ENCODE results near the gene ZBTB11.

Gene ZBTB11

DNA sequence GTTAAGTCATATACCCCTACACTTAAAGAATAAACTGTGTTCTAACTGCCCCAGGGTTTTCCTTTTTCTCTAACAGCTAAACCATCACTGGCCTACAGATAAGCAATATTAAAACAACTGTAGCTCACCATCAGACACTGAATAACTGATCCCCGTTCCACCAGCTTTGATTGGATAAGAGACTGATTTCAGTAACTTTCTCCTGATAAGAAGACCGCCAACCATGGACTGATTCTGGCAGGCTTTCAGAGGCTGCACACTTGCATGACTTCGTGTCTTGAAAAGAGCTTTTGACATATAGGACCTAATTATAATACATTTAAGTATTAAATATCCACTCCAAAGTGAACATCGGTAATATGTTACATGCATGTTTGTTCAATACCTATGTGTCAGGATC, 32.2 kb upstream of the ZBTB11 start:
- no peak for TF ChIP-seq POLR2AphosphoS5 (IDR thresholded peaks at IDR 0.05; ENCODE audit: low read depth, low read length)
- TF ChIP-seq REST (IDR thresholded peaks at IDR 0.05; ENCODE audit: insufficient read depth in 1 of 2, low read depth in 2 of 2, low read length in 2 of 2): no peak
- no peak for TF ChIP-seq SIN3A (IDR thresholded peaks at IDR 0.05; ENCODE audit: borderline replicate concordance, insufficient read depth, low read length)

DNA sequence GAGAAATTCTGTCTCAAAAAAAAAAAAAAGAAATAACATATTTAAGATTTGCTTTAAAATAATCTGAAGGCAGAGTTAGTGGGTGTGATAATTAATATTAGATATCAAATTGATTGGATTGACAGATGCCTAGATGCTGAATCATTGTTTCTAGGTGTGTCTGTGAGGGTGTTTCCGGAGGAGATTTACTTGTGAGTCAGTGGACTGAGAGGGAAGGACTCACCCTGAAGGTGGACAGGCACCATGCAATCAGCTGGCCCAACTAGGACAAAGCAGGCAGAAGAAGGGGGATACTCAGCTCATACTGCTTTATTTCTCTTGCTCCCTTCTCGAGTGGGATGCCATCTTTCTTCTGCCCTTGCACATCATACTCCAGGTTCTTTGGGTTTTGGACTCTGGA, 26.2 kb upstream of the ZBTB11 start:
- TF ChIP-seq POLR2AphosphoS5 (IDR thresholded peaks at IDR 0.05; ENCODE audit: low read depth, low read length) (no peak), SIN3A (IDR thresholded peaks at IDR 0.05; ENCODE audit: borderline replicate concordance, insufficient read depth, low read length) (no peak), FOXP2 (optimal IDR thresholded peaks at IDR 0.05; ENCODE audit: borderline replicate concordance, extremely low read depth, extremely low read length, insufficient read depth) (no peak), REST (IDR thresholded peaks at IDR 0.05; ENCODE audit: insufficient read depth in 1 of 2, low read depth in 2 of 2, low read length in 2 of 2) (no peak), TAF1 (IDR thresholded peaks at IDR 0.05; ENCODE audit: borderline replicate concordance, insufficient read depth, low read length) (no peak)

DNA sequence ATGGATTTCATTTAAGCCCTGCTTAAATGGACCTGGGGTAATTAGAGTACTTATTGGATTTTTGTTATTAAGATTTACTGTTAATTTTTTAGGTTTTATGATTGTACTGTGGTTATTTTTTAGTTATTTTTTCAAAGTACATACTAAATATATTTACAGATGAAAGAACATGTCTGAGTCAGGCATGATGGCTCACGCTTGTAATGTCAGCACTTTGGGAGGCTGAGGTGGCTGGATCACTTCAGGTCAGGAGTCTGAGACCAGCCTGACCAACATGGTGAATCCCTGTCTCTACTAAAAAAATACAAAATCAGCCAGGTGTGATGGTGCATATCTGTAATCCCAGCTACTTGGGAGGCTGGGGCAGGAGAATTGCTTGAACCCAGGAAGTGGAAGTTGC, 25.8 kb upstream of the ZBTB11 start:
- no peak for TF ChIP-seq SIN3A (IDR thresholded peaks at IDR 0.05; ENCODE audit: borderline replicate concordance, insufficient read depth, low read length)
- no peak for TF ChIP-seq FOXP2 (optimal IDR thresholded peaks at IDR 0.05; ENCODE audit: borderline replicate concordance, extremely low read depth, extremely low read length, insufficient read depth)
- no peak for TF ChIP-seq POLR2AphosphoS5 (IDR thresholded peaks at IDR 0.05; ENCODE audit: low read depth, low read length)
- TF ChIP-seq TAF1 (IDR thresholded peaks at IDR 0.05; ENCODE audit: borderline replicate concordance, insufficient read depth, low read length): no peak
- no peak for TF ChIP-seq REST (IDR thresholded peaks at IDR 0.05; ENCODE audit: insufficient read depth in 1 of 2, low read depth in 2 of 2, low read length in 2 of 2)

DNA sequence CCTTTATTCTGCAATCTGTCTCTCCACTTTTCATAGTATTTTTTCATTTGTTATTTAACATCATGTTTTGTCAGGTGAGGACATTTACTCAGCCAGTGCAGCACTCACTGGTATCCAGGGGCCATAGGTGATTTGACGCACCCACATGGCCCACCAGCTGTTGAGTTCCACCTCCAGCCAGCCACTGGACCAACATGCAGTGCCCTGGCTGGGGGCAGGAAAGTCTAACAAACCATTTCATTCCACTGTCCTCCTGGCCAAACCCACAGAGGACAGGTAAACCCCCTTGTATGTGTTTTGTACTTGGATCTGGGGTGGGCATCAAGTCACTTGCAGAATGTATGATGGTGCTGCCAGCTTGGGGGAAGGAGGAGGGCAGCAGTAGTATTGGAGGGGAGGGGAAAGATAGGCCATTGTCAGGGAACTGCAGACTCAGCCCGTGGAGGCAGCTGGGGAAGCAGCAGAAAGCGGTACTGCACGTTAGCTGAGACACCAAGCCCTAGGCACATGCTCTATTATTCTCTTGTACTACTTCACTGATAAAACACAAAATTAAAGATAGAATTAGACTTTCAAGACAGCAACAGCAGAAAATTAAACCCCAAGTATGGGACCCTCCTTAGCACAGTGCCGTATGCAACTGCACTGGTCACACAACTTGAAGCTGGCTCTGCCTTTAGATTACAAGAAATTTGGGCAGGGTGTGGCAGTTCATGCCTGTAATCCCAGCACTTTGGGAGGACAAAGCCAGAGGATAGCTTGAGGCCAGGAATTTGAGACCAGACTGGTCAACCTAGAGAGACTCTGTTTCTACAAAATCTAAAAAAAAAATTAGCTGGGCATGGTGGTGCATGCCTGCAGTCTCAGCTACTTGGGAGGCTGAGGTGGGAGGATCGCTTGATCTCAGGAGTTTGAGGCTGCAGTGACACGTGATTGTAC, 25.0 kb upstream of the ZBTB11 start:
- TF ChIP-seq TAF1 (IDR thresholded peaks at IDR 0.05; ENCODE audit: borderline replicate concordance, insufficient read depth, low read length): no peak
- TF ChIP-seq SIN3A (IDR thresholded peaks at IDR 0.05; ENCODE audit: borderline replicate concordance, insufficient read depth, low read length): no peak
- TF ChIP-seq POLR2AphosphoS5 (IDR thresholded peaks at IDR 0.05; ENCODE audit: low read depth, low read length): no peak
- TF ChIP-seq FOXP2 (optimal IDR thresholded peaks at IDR 0.05; ENCODE audit: borderline replicate concordance, extremely low read depth, extremely low read length, insufficient read depth): no peak
- TF ChIP-seq REST (IDR thresholded peaks at IDR 0.05; ENCODE audit: insufficient read depth in 1 of 2, low read depth in 2 of 2, low read length in 2 of 2): no peak

All from PFSK-1 (cell line).